Lower lobe of right lung (tissue), 2 donors: Measurements from ENCODE around the gene DACH2. TPM values are rescaled to one million over a fixed set of nuclear protein-coding genes. Genes with fewer than 3 reads are reported as not detected.

Experiments used
- ATAC-seq, 2 donors: fragments of 200-7000 bp; cut with Tn5 transposase; one replicate each; pipeline ENCODE4 v1.9.1; 2020 to 2022; ENCODE audit warnings: mild to moderate bottlenecking in 2 of 2, moderate library complexity in 2 of 2
- DNase-seq: peaks from one replicate; pipeline ENCODE4 v3.0.0-alpha.2; 2020
- H3K27ac ChIP-seq: fragments of 200-600 bp; one replicate; pipeline ENCODE4 v1.8.0; 2022
- H3K27me3 ChIP-seq: fragments of 200-600 bp; one replicate; pipeline ENCODE4 v1.8.0; 2022; ENCODE audit warnings: low read depth
- H3K36me3 ChIP-seq: fragments of 200-600 bp; one replicate; pipeline ENCODE4 v1.8.0; 2022; ENCODE audit warnings: mild to moderate bottlenecking
- H3K4me1 ChIP-seq: fragments of 200-600 bp; one replicate; pipeline ENCODE4 v1.8.0; 2022
- H3K4me3 ChIP-seq: fragments of 200-600 bp; one replicate; pipeline ENCODE4 v1.8.0; 2022; ENCODE audit warnings: mild to moderate bottlenecking
- H3K9me3 ChIP-seq: fragments of 200-600 bp; one replicate; pipeline ENCODE4 v1.8.0; 2022
- CTCF ChIP-seq: fragments of 200-600 bp; IDR thresholded peaks from one replicate; pipeline ENCODE4 v1.8.0; 2022; ENCODE audit warnings: antibody characterized with exemption, mild to moderate bottlenecking
- intact Hi-C: fragments of 100-400 bp; cut with DNase I; formaldehyde crosslinking; loops from one replicate; pipeline ENCODE4 v1.11.0; 2022
- long read RNA-seq: library from polyadenylated mRNA; unstranded; transcript quantifications from one replicate; pipeline ENCODE4 v2.0.0, GENCODE V29; 2021
- total RNA-seq: library from RNA; stranded (reverse); fragmentation: NEBNext Ultra II Directional; extraction: Animal tissue kit (Norgen Biotek cat#: 25700); gene quantifications from one replicate; pipeline ENCODE4 v1.2.1, GENCODE V29; 2021
- donor health status: DM: no; HTN: yes; CAD: no; lungs with severe emphysema.

Gene DACH2
- not detected for total RNA-seq
- long read RNA-seq = 0 reads

GRCh38 chrX:86148024-86148511 lies at the start of gene DACH2:
Gene DACH2 (plus strand): TSS chrX:86148451.
- peak within 1 kb of the TSS; percentile 49 for H3K4me3 ChIP-seq
- intact Hi-C loops = no loop called here
- no peaks in the 10 kb centered on the region for H3K9me3 ChIP-seq
- H3K27ac ChIP-seq = no peak within 1 kb of the TSS
- H3K4me1 ChIP-seq = no peaks in the 10 kb centered on the region
- H3K36me3 ChIP-seq = no peaks in the 10 kb centered on the region
- peak; percentile 74 for DNase-seq
- ATAC-seq = peak; percentile 98 to 99
- TF ChIP-seq CTCF = no peak
- peaks cover 17% of the 10 kb centered on the region for H3K27me3 ChIP-seq

DNA sequence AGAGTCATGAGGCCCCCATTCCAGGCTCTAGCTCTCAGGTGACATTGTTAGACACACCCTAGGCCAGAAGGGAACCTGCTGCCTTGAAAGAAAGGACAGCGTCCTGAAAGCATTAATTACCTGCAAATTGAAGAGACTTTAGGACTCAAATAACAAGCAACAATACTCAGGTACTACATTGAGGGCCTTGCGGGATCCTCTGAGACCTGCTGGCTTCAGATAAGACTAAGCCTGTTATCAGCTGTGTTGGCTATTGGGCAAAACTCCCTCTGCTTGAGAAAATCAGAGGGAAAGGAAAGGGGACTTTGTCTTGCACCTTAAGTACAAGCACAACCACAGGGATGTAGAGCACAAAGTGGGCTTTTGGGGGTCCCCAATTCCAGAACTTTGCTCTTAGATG lies 45.9 kb upstream of the DACH2 start:
- ATAC-seq = no peak
- intact Hi-C loops = no loop called here
- no peak for TF ChIP-seq CTCF
- Histone ChIP-seq H3K36me3 (no peaks in the 10 kb centered on the region), H3K4me3 (no peak overlapping the region), H3K27ac (no peak overlapping the region), H3K27me3 (no peaks in the 10 kb centered on the region), H3K9me3 (no peaks in the 10 kb centered on the region), H3K4me1 (no peaks in the 10 kb centered on the region)
- DNase-seq = no peak

GRCh38 chrX:86103061-86103460 lies 45.2 kb upstream of the DACH2 start:
- H3K9me3 ChIP-seq = no peaks in the 10 kb centered on the region
- H3K4me3 ChIP-seq = no peak overlapping the region
- no peaks in the 10 kb centered on the region for H3K4me1 ChIP-seq
- no peaks in the 10 kb centered on the region for H3K27me3 ChIP-seq
- no peak for ATAC-seq
- TF ChIP-seq CTCF = no peak
- H3K27ac ChIP-seq = no peak overlapping the region
- no peaks in the 10 kb centered on the region for H3K36me3 ChIP-seq
- intact Hi-C loops = no loop called here
- no peak for DNase-seq

GRCh38 chrX:86104526-86104925 lies 43.7 kb upstream of the DACH2 start:
- Histone ChIP-seq H3K4me3 (no peak overlapping the region), H3K9me3 (no peaks in the 10 kb centered on the region), H3K36me3 (no peaks in the 10 kb centered on the region), H3K27ac (no peak overlapping the region), H3K27me3 (no peaks in the 10 kb centered on the region), H3K4me1 (no peaks in the 10 kb centered on the region)
- ATAC-seq = no peak
- no peak for DNase-seq
- TF ChIP-seq CTCF = no peak
- intact Hi-C loops = no loop called here

GRCh38 chrX:86121916-86122315 lies 26.3 kb upstream of the DACH2 start:
- no peak for TF ChIP-seq CTCF
- ATAC-seq = no peak
- no peak for DNase-seq
- H3K9me3 ChIP-seq = no peaks in the 10 kb centered on the region
- no peaks in the 10 kb centered on the region for H3K27me3 ChIP-seq
- H3K4me3 ChIP-seq = no peak overlapping the region
- intact Hi-C loops = no loop called here
- H3K4me1 ChIP-seq = no peaks in the 10 kb centered on the region
- H3K36me3 ChIP-seq = no peaks in the 10 kb centered on the region
- no peak overlapping the region for H3K27ac ChIP-seq

GRCh38 chrX:86133761-86134160 lies 14.5 kb upstream of the DACH2 start:
- H3K36me3 ChIP-seq = no peaks in the 10 kb centered on the region
- H3K4me3 ChIP-seq = no peak overlapping the region
- H3K9me3 ChIP-seq = no peaks in the 10 kb centered on the region
- no peak for ATAC-seq
- H3K27me3 ChIP-seq = no peaks in the 10 kb centered on the region
- intact Hi-C loops = no loop called here
- H3K4me1 ChIP-seq = no peaks in the 10 kb centered on the region
- H3K27ac ChIP-seq = no peak overlapping the region
- TF ChIP-seq CTCF = peak; percentile 41
- DNase-seq = no peak
